ENCODE data around the gene ADAMTS12. TPM values are rescaled to one million over a fixed set of nuclear protein-coding genes. Genes with fewer than 3 reads are reported as not detected.

Gene ADAMTS12

GRCh38 chr5:33477816-33478215 lies 414.0 kb downstream of the ADAMTS12 start:
- H3K27me3 ChIP-seq (ENCODE audit: control insufficient read depth, insufficient read depth, low read length) = no peaks in the 10 kb centered on the region
- peaks cover 15% of the 10 kb centered on the region for H3K36me3 ChIP-seq (ENCODE audit: insufficient read depth, low read length)
- no peak overlapping the region for H3K4me3 ChIP-seq (ENCODE audit: low read length)
- H3K4me2 ChIP-seq (ENCODE audit: low read length) = no peak overlapping the region
- no peak overlapping the region for H3K9ac ChIP-seq (ENCODE audit: low read depth, low read length)
- no peaks in the 10 kb centered on the region for H3K9me3 ChIP-seq (replicated peaks; ENCODE audit: low read length)
- no peaks in the 10 kb centered on the region for H3K4me1 ChIP-seq (ENCODE audit: control insufficient read depth, insufficient read depth, low read length)

GRCh38 chr5:33476992-33477391 lies 414.8 kb downstream of the ADAMTS12 start:
- peaks cover 18% of the 10 kb centered on the region for H3K36me3 ChIP-seq (ENCODE audit: insufficient read depth, low read length)

GRCh38 chr5:33475706-33476105 lies 416.1 kb downstream of the ADAMTS12 start:
- no peak overlapping the region for H3K4me2 ChIP-seq (ENCODE audit: low read length)
- peaks cover 30% of the 10 kb centered on the region for H3K36me3 ChIP-seq (ENCODE audit: insufficient read depth, low read length)

More at GRCh38 chr5:33476992-33477391, 414.8 kb downstream of the ADAMTS12 start:
- no peak overlapping the region for H3K4me2 ChIP-seq (ENCODE audit: low read length)
- H3K4me3 ChIP-seq (ENCODE audit: low read length) = no peak overlapping the region
- no peaks in the 10 kb centered on the region for H3K4me1 ChIP-seq (ENCODE audit: control insufficient read depth, insufficient read depth, low read length)
- H3K9me3 ChIP-seq (replicated peaks; ENCODE audit: low read length) = no peaks in the 10 kb centered on the region
- H3K27me3 ChIP-seq (ENCODE audit: control insufficient read depth, insufficient read depth, low read length) = no peaks in the 10 kb centered on the region
- H3K9ac ChIP-seq (ENCODE audit: low read depth, low read length) = no peak overlapping the region

GRCh38 chr5:33474931-33475499 lies 416.8 kb downstream of the ADAMTS12 start:
- H3K9me3 ChIP-seq (replicated peaks; ENCODE audit: low read length) = no peaks in the 10 kb centered on the region
- no peak overlapping the region for H3K4me2 ChIP-seq (ENCODE audit: low read length)
- H3K27me3 ChIP-seq (ENCODE audit: control insufficient read depth, insufficient read depth, low read length) = no peaks in the 10 kb centered on the region
- no peak overlapping the region for H3K9ac ChIP-seq (ENCODE audit: low read depth, low read length)
- H3K4me3 ChIP-seq (ENCODE audit: low read length) = no peak overlapping the region
- no peaks in the 10 kb centered on the region for H3K4me1 ChIP-seq (ENCODE audit: control insufficient read depth, insufficient read depth, low read length)
- peaks cover 36% of the 10 kb centered on the region for H3K36me3 ChIP-seq (ENCODE audit: insufficient read depth, low read length)

More at GRCh38 chr5:33475706-33476105, 416.1 kb downstream of the ADAMTS12 start:
- Histone ChIP-seq H3K9ac (ENCODE audit: low read depth, low read length) (no peak overlapping the region), H3K4me1 (ENCODE audit: control insufficient read depth, insufficient read depth, low read length) (no peaks in the 10 kb centered on the region), H3K4me3 (ENCODE audit: low read length) (no peak overlapping the region), H3K27me3 (ENCODE audit: control insufficient read depth, insufficient read depth, low read length) (no peaks in the 10 kb centered on the region), H3K9me3 (replicated peaks; ENCODE audit: low read length) (no peaks in the 10 kb centered on the region)

- Histone ChIP-seq H3K27me3 (ENCODE audit: control insufficient read depth, insufficient read depth, low read length) (no peaks in the 10 kb centered on the region), H3K9me3 (replicated peaks; ENCODE audit: low read length) (no peaks in the 10 kb centered on the region), H3K4me1 (ENCODE audit: control insufficient read depth, insufficient read depth, low read length) (no peaks in the 10 kb centered on the region), H3K4me3 (ENCODE audit: low read length) (no peak overlapping the region), H3K9ac (ENCODE audit: low read depth, low read length) (no peak overlapping the region), H3K4me2 (ENCODE audit: low read length) (no peak overlapping the region), H3K36me3 (ENCODE audit: insufficient read depth, low read length) (peaks cover 45% of the 10 kb centered on the region)
Measured at GRCh38 chr5:33474004-33474403, 417.8 kb downstream of the ADAMTS12 start.

Small RNAs within 50 kb of the gene (small RNA-seq; reads per million reads assigned to genes)
- not detected for gene RNU6-923P

Measured in skeletal muscle satellite cell (primary cell).